CD4-positive, alpha-beta T cell treated with Interleukin-10 for 1 hour (primary cell): Measurements from ENCODE around the gene BCAP31.
A peak's percentile ranks its signal among the peaks of the same experiment; 100 is the strongest.
"Not testable (repeated sequence)": the region's sequence is repeated elsewhere in the genome, so short reads cannot be mapped to it uniquely, and the experiment has no call there.

ENCODE experiments used
- DNase-seq: peaks from one replicate; pipeline ENCODE4 v3.0.0-alpha.2; 2020

BCAP31 gene

DNA sequence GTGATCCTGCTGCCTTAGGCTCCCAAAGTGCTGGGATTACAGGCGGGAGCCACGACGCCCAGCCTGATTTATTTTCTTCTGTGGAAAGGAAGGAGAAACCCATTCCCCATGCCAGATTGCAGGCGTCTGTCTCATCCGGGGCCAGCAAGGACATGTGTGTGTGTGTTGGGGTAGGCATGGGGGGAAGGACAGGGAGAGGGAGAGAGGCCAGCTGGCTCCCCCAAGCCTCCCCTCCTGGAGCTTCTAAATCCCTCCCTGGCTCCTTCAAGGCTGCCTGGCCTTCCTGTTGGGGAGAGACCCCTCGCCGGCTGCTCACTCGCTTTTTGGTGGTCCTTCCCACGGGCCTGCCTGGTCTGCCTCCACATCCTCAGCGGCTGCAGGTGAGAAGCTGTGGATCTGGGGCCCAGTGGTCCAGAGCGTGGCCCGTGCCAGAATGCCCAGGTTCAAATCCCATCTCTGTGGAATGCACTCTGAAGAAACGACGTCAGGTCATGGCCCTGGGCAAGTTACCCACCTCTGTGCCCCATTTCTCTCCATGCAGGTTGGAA lies 38.5 kb upstream of the BCAP31 start:
- no peak for DNase-seq

DNA sequence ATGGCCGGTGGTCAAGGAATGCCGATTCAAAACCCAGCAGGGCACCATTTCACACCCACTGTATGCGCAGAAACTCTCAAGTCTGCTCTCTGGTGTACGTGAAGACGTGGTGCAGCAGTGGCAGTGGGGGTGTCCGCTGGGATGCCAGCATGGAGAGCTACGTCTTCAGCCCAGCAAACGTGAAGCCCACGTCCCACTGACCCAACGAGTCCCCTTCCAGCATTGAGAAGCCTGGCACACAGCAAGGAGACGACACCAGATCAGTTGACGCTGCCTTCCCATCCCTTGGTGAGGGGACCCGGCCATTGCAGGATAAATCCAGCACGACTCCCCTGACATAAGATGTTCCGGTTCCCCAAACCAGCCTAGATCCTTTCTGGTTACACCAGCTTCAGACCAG lies 37.7 kb upstream of the BCAP31 start:
- no peak for DNase-seq

DNA sequence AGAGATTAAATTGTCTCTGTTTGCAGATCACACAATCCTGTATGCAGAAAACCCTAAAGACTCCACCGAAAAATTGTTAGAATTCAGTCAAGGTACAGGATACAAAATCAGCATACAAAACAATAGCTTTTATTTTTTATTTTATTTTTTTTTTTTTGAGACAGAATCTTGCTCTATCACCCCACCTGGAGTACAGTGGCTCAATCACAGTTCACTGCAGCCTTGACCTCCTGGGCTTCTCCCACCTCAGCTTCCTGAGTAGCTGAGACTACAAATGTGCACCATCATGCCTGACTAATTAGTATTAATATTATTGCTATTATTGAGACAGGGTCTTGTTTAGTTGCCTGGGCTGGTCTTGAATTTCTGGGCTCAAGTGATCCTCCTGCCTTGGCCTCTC lies 30.9 kb upstream of the BCAP31 start:
- DNase-seq: no peak

DNA sequence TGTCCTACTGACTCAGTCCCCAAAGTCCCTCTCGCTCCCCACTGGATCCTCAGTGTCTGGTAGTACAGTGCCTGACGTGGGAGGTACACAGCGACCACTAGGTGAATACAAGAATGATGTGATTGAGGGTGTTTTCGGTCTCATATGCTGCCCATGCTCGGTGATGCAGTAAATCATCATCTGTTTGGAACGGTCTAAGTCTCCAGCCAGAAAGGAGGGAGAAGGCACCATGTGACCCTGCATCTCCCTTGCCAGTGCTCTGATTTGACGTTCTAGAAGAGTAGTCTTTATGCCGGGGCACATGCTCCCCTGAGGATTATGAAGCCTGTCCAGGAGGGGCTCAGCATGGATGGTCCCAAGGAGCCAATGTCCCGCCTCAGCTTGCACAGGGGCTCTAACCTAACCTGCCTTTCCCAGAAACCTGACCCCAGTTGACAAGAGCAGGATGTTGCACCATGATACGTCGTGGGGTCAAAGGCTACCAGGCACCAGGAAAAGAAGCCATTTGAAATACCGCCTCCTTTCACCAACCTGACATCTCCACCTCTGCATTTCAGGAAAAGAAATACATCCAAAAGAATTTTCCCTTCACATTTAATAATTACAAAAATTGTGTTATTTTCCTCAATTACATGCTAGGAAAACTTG lies 26.1 kb upstream of the BCAP31 start:
- no peak for DNase-seq

DNA sequence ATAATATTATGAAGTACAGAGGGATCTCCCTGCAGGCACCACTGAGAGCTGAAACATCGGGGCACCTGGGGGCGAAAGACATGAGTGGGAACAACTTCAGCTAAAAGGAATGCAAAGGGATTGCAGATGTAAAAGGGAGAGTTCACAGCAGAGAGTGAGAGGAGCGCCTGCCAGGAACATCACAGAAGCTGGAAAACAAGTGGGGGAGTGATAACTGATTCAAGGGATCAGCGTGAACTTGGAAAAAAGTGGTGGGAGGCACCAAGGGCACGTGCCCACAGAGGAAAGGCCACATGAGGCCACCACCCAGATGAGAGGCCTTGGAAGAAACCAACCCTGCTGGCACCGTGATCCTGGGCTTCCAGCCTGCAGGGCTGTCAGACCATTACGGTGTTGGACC lies 24.8 kb upstream of the BCAP31 start:
- DNase-seq: not testable (repeated sequence)

DNA sequence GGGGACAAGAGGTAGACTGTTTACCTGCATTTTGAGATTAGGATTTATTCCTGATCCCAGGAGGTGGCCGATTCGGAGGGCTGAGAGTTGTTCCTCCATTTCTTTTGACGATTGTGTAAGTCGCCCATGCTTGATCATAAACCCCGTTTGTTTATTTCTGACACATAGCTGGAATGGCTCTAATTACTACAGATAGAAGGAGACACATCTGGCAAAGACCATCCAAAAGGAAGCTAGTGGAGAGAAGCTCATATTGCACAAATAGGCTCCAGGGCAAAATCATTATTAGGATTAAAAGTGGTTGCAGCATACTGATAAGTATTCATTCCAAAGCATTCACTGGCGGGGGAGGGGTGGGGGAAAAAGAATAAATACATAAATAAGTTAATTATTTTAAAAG lies 22.8 kb upstream of the BCAP31 start:
- DNase-seq: not testable (repeated sequence)

DNA sequence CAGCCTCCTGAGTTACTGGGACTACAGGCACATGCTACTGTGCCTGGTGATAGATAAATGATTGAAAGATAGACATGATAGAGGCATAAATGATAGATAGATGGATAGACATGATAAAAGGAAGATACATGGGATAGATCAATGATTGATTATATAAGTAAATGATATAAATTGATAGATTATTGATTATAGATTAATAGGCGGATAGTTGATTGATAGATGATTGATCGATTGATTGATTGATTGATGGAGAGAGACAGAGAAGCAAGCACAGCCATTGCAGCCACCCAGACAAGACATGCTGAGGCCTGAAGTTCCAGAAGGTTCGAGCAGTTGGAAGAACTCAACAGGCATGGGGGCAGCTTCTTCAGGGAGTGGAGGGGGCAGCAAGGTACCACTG lies 22.2 kb upstream of the BCAP31 start:
- no peak for DNase-seq

DNA sequence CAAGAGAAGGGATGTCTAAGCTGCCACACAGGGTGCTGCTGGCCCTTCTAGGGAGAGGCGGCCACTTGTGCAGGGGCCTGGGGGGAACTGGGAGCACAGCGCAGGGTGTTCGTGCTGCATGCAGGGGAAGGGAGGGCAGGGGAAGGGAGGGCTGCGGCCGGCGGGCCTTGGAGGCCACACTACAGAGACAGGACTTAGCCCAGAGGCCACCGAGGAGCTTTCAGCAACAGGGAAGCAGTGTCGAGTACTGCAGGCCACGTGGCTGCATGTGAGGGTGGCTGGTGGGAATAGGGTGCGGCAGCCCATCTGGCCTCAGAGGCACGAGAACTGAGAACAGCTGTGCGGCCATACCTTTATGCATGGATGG lies 20.9 kb upstream of the BCAP31 start:
- DNase-seq: not testable (repeated sequence)

DNA sequence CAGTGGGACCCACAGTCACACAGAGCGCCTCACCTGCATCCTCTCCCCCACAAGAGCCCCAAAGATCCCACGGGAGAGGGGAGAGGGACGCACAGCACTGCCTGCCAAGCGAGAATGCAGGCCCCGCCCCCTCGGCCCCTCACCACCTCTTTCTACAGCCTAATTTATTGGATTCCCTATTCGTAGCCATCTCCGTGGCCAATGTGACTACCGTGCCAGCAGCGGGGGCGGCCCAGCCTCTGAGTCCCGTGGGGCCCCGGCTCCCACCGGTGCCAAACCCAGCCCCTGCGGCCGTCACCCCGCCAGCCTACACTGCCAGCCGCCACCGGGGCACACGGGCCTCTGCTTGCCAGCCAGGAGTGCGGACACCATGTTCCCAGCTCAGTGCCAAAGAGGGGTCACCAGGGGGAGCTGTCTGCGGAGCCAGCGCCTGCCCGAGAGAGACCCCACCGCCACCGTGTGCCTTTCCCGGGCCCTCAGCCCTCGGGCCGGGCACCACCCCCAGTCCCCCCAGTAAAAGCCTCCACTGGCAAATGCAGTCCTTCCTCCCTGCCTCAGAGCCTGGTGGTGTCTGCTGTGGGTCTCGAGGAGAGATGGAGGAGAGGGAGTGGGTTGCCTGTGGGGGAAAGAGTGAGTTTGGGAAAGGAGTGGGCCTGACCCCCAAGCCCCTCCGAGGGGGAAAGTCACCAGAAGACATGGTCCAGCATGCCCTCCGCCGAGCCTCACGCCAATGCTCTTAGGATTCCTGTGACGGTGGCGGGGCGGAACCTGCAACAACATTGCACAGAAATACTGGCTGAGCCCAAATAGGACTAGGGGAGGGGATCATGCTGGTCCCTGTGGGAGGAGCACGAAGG lies 20.3 kb upstream of the BCAP31 start:
- DNase-seq: no peak

DNA sequence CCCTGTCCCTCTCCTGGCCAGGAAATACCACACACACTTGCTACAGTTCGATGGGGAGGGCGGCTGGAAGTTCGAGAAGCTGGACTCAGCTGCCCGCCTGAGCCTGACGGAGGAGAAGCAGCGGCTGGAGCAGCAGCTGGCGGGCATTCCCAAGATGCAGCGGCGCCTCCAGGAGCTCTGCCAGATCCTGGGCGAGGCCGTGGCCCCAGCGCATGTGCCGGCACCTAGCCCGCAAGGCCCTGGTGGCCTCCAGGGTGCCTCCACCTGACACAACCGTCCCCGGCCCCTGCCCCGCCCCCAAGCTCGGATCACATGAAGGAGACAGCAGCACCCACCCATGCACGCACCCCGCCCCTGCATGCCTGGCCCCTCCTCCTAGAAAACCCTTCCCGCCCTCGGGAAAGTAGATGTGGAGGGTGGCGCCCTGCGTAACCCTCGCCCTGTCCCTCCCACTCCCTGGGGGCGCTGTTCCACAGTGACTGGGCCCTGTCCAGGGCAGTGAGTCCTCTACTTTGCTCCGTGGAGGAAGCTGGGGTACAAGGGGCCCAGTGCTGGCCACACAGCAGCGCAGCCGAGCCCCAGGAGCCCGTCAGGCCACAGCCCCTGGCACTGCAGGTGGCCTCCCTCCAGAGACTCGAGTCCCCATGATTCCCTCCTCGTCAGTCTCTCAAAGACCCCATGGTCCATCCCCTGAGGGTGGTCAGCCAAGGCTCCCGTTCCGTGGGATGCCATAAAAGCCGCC lies 19.5 kb upstream of the BCAP31 start:
- DNase-seq: not testable (repeated sequence)

DNA sequence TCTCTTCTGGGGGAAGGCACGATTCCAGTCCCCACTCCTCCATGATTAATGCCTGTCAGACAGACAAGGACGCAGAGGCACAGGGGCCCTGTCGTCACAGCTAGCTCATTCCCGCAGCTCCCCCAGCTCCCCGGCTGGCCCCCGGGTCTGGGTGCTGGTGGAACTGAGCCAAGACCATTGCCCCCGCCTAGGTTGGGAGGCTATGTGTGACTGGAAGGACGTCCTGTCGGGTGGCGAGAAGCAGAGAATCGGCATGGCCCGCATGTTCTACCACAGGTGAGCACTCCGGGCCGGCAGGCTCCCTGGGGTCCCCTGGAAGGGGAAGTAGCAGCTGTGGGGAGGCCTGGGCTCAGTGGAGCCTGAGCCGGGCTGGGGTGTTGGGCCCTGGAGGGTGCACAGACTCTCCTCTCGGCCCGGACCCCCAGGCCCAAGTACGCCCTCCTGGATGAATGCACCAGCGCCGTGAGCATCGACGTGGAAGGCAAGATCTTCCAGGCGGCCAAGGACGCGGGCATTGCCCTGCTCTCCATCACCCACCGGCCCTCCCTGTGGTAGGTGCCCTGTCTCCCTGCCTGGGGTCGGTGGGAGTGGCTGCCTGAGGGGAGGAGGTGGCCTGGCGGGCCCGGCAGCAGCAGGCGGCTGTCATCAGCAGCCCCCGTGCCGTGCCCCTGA lies 18.7 kb upstream of the BCAP31 start:
- DNase-seq: not testable (repeated sequence)

DNA sequence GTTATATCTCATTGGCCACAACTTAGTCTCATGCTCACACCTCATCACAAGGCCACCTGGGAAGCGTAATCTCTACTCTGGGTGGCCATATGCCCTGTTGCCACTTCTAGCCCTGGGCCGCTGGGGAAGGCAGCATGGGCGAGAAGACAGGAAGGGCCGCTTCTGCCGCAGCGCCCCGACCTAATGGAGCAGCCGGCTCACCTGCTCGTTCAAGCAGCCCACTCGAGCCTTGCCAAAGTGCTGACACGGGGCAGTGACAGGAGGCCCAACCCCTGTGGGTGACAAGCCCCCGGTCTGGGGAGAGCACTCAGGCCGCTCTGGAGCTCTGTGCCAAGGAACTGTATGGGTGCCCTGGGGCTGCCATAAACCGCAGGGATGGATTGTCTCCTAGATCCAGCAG lies 17.9 kb upstream of the BCAP31 start:
- not testable (repeated sequence) for DNase-seq

DNA sequence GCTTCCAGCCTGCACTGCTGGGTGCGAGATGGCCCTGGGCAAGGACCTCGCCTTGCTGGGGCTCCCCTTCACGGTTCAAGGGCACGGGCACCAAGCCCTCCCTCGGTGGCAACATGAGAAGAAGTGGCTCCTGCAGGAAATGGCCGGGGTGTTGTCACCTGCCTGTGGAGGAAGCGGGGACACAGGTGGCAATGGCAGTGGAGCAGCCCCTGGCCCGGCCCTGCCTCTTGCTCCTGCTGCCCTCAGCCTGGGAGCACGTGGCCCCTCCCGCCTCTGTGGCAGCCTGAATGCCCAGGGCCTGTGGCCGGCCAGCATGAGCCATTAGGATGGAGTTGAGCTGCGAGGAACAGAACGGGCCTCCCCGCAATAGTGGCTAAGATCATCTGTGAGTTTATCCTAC lies 17.3 kb upstream of the BCAP31 start:
- DNase-seq: no peak

DNA sequence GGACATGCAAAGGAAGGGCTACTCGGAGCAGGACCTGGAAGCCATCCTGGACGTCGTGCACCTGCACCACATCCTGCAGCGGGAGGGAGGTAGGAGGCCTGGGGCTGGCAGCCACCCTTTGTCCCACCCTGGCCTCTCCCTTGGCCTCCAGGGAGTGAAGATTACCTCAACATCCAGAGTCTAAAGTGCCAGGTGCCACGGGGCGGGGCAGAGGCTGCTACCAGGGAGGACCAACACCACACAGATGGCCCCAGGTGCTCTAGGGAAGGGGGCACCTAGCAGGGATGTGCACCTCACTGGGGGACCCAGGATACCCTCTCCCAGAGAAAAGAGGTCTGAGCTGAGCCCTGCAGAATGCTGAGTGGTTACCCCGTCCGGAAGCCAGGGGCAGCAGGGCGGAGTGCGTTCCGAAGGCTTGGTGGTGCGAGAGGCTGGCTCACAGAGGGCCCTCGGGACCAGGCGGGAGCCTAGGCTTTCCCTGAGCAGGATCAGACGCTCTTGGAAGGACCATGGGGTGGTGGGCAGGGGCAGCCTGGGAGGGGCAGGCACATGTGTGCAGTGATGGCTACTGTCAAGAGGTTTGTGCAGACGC lies 16.5 kb upstream of the BCAP31 start:
- no peak for DNase-seq

DNA sequence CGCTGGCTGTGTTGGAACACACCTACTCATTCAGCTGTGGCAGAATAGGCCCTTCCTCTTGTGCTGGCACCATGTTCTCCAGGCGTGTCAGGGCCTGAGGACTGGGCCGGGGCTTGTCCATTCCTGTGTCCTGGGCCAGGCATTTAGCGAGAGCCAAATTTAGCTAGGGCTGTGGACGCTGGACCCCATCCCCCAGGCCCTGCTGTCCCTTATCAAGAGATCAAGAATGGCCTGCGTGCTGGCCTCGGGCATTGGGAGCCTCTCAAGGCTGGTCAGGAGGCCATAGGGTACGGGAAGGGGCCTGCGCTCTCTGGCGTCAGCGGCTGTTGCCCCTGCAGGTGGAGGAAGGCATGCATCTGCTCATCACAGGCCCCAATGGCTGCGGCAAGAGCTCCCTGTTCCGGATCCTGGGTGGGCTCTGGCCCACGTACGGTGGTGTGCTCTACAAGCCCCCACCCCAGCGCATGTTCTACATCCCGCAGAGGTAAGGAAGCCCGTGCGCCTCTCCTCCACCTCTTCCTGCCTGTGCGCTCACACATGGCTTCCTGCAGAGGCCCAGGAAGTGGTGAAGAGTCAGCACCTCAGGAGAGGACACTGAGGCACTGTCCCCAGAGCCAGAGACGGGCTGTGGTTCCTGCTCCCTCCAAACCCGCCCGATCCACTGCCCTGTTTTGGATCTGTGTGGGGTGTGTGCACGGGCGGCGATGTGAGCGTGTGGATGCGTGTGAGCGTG lies 15.7 kb upstream of the BCAP31 start:
- no peak for DNase-seq

DNA sequence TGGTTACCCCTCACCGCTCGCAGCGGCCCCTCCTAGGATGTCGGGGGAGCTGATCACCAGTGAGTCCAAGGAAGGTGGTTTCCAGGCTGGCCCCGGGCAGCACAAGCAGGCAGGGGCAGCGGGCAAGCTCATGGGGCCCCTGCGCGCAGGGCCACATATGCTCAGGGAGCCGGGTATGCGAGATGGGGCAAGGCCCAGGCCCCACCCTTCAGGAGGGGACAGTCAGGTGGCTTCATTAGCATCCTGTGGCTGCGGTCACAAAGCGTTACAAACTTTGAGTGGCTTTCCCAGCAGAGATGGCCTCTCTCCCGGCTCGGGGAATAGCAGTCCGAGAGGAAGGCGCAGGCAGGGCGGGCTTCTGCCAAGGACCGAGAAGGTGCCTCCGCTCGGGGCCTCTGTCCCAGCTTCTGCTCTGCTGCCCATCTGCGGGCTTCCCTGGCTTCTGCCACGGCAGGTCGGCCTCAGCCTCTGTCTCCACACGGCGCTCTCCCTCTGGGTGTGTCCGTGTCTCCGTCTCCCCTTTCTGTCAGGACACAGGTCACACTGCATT lies 13.9 kb upstream of the BCAP31 start:
- DNase-seq: no peak

DNA sequence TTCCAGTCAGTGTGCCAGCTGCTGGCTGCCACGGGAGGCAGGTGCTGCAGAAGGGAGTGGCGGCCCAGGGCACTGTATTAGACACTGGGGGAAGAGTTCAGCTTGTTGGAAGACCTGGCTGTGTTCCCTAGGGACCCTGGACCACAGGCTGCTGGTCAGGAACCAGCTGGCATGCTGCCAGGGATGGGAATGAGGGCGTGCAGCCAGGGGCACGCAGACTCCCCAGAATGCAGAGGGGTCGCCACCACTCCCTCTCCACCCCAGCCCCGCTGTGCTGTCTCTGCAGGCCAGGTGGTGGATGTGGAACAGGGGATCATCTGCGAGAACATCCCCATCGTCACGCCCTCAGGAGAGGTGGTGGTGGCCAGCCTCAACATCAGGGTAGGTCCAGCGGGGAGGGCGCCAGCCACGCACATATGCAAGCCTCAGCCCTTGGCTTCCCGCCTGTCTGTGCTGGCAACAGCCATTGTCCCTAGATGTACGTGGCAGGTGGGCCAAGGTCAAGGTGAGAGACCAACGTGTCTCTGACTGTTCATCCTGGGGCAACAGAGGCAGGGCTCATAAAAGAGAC lies 12.8 kb upstream of the BCAP31 start:
- no peak for DNase-seq

DNA sequence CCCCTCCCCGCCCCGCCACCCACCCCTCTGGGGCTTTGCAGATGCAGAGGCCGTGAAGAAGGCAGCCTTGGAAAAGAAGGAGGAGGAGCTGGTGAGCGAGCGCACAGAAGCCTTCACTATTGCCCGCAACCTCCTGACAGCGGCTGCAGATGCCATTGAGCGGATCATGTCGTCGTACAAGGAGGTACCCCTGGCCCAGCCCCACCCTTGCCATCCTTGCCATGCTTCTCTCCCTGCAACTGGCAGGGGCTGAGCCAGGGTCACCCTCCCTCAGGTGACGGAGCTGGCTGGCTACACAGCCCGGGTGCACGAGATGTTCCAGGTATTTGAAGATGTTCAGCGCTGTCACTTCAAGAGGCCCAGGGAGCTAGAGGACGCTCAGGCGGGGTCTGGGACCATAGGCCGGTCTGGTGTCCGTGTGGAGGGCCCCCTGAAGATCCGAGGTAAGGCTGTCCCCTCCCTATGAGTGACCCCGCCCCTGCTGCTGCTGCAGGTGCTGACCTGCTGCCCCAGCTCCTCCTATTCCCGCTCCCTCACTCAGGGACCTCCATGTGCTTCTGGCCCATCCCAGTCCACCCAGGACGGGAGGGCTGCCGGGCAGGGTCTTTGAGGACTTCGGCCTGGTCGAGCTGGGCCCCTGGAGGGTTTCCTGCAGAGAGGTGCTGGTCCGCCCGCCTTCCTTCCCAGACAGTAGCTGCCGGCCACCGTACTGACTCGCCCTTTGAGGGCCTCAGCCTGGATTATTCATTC lies 12.1 kb upstream of the BCAP31 start:
- DNase-seq: no peak

DNA sequence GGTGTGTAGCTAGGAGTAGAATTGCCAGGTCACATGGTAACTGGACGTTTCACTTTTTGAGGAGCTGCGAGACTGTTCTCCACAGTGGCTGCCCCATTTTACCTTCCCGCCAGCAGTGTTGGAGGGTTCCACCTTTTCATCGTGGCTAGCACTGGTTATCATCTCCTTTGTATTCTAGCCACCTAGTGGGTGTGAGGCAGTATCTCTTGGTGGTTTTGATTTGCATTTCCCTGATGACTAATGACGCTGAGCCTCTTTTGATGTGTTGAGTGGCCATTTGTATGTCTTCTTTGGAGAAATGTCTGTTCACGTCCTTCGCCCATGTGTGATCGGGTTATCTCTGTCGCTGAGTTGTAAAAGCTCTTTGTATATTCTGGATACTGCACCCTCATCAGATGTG lies 11.1 kb upstream of the BCAP31 start:
- DNase-seq: peak; percentile 44

DNA sequence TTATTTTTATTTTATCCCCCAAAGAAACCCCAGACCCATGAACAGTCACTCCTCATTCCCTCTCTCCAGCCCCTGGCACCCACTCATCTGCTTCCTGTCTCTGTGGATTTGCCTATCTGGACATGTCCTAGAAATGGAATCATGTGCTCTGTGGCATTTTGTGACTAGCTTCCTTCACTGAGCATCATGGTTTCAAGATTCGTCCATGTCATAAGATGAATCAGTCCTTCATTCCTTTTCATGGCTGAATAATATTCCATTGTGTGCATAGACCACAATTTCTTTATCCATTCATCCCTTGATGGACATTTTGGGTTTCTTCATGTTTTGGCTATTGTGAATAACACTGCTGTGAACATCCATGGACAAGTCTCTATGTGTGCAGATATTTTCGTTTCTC lies 10.7 kb upstream of the BCAP31 start:
- DNase-seq: no peak
